HepG2 (cell line): ENCODE data around the gene EDNRA. TPM values are rescaled to one million over a fixed set of nuclear protein-coding genes. Genes with fewer than 3 reads are reported as not detected.

Source experiments
- ATAC-seq: fragments of 200-7000 bp; cut with Tn5 transposase; 3 replicates; pipeline ENCODE4 v1.9.1; 2020; ENCODE audit warnings: mild to moderate bottlenecking, moderate library complexity
- BruUV-seq: library from RNA; stranded (reverse); fragments of 400-500 nt; replicated peaks from 2 replicates; lab custom pipeline; 2021; lab: Mats Ljungman, UMichigan
- CTCF ChIA-PET: fragments of 300-600 bp; formaldehyde crosslinking; extraction: SDS; loops from one replicate; lab custom pipeline; 2021; ENCODE audit warnings: low total read pairs, inconsistent platforms, low intra/inter-chr PET ratio; lab: Yijun Ruan, JAX
- POLR2A ChIA-PET: fragments of 350-600 bp; sonication (Branson Sonifier 250); formaldehyde crosslinking; loops from one replicate; lab custom pipeline; 2020; ENCODE audit warnings: antibody characterized with exemption, inconsistent platforms; lab: Yijun Ruan, JAX
- DNase-seq: peaks from one replicate; pipeline ENCODE4 v3.0.0-alpha.2; 2015; ENCODE audit warnings: low spot score
- FAIRE-seq: peaks from 3 replicates; lab custom pipeline; 2011; peaks lifted over from hg19 to GRCh38; lab: Jason Lieb, UNC
- H2AFZ ChIP-seq: one replicate; pipeline ENCODE4 v1.6.1; 2011; ENCODE audit warnings: low read length, inconsistent platforms
- H3K27ac ChIP-seq: fragments of 300-600 bp; 3 replicates; pipeline ENCODE4 v1.8.0; 2011; ENCODE audit warnings: mixed run types, mild to moderate bottlenecking, mixed read lengths, low read length, inconsistent platforms; ENCODE audit not compliant: insufficient read depth; ENCODE audit errors: extremely low read length
- H3K27me3 ChIP-seq, 2 experiments: fragments of 200-600 bp in 1 of 2; 2 replicates in 1 of 2; 3 replicates in 1 of 2; pipeline versions ENCODE4 v1.6.0 to v1.8.0; 2011; ENCODE audit warnings: low read length in 2 of 2, mild to moderate bottlenecking in 2 of 2, moderate library complexity in 2 of 2, inconsistent platforms in 1 of 2; ENCODE audit not compliant: insufficient read depth in 2 of 2, control insufficient read depth in 1 of 2
- H3K36me3 ChIP-seq, 2 experiments: fragments of 200-600 bp in 1 of 2; replicated peaks in 1 of 2; 2 replicates in 1 of 2; 3 replicates in 1 of 2; pipeline versions ENCODE4 v1.5.1 to v1.8.0; 2011; ENCODE audit warnings: low read length in 2 of 2, inconsistent platforms in 1 of 2; ENCODE audit not compliant: insufficient read depth in 2 of 2, control insufficient read depth in 1 of 2
- H3K4me1 ChIP-seq: 2 replicates; pipeline ENCODE4 v1.5.1; 2012; ENCODE audit warnings: low read length, inconsistent platforms; ENCODE audit not compliant: insufficient read depth
- H3K4me2 ChIP-seq: 2 replicates; pipeline ENCODE4 v1.6.0; 2011; ENCODE audit warnings: low read depth, low read length, inconsistent platforms
- H3K4me3 ChIP-seq, 3 experiments: fragments of 200-600 bp in 1 of 3; sonication (generic), shearing (Covaris generic) in 1 of 3; replicated peaks in 1 of 3; 2 replicates each; pipeline ENCODE4 v1.5.1; 2011 to 2016; ENCODE audit warnings: low read length in 3 of 3, inconsistent platforms in 2 of 3, low read depth in 2 of 3, mild to moderate bottlenecking in 2 of 3, control low read depth in 1 of 3, mixed read lengths in 1 of 3; ENCODE audit not compliant: insufficient read depth in 1 of 3
- H3K79me2 ChIP-seq: one replicate; pipeline ENCODE4 v1.6.1; 2011; ENCODE audit warnings: low read length, inconsistent platforms; ENCODE audit not compliant: insufficient read depth
- H3K9ac ChIP-seq: 2 replicates; pipeline ENCODE4 v1.6.0; 2011; ENCODE audit warnings: mild to moderate bottlenecking, low read depth, low read length, inconsistent platforms; ENCODE audit not compliant: insufficient read depth
- H3K9me3 ChIP-seq: 2 replicates; pipeline ENCODE4 v1.5.1; 2012; ENCODE audit warnings: mild to moderate bottlenecking, low read length
- H4K20me1 ChIP-seq: 2 replicates; pipeline ENCODE4 v1.6.0; 2011; ENCODE audit warnings: inconsistent platforms, mild to moderate bottlenecking, low read length, moderate library complexity; ENCODE audit not compliant: insufficient read depth
- BCL6 ChIP-seq: IDR thresholded peaks from 2 replicates; pipeline ENCODE4 v1.6.1; 2016; ENCODE audit warnings: missing genetic modification reagents, missing compliant biosample characterization
- MZF1 ChIP-seq: sonication (generic); formaldehyde crosslinking; IDR thresholded peaks from 2 replicates; pipeline ENCODE4 v1.8.1; 2023; ENCODE audit warnings: mild to moderate bottlenecking, missing genetic modification reagents, borderline replicate concordance
- NCOA2 ChIP-seq: sonication (generic); formaldehyde crosslinking; IDR thresholded peaks from 2 replicates; pipeline ENCODE4 v1.8.0; 2022; ENCODE audit warnings: inconsistent platforms
- PITX1 ChIP-seq: sonication (generic); formaldehyde crosslinking; IDR thresholded peaks from 2 replicates; pipeline ENCODE4 v1.5.1; 2020; ENCODE audit warnings: mild to moderate bottlenecking, missing genetic modification reagents
- RFX3 ChIP-seq: IDR thresholded peaks from 2 replicates; pipeline ENCODE4 v1.6.1; 2016; ENCODE audit warnings: missing biosample characterization, missing genetic modification reagents
- TRIM24 ChIP-seq: sonication (generic); formaldehyde crosslinking; IDR thresholded peaks from 2 replicates; pipeline ENCODE4 v1.8.0; 2022; ENCODE audit warnings: mild to moderate bottlenecking, missing genetic modification reagents
- ZBTB39 ChIP-seq: sonication (generic); formaldehyde crosslinking; IDR thresholded peaks from 2 replicates; pipeline ENCODE4 v1.5.0; 2020; ENCODE audit warnings: missing genetic modification reagents
- ZBTB43 ChIP-seq: sonication (generic); formaldehyde crosslinking; conservative IDR thresholded peaks from 2 replicates; pipeline ENCODE4 v1.4.0; 2020; ENCODE audit warnings: missing genetic modification reagents
- ZNF124 ChIP-seq: sonication (generic); formaldehyde crosslinking; IDR thresholded peaks from 2 replicates; pipeline ENCODE4 v1.4.0; 2020; ENCODE audit warnings: missing genetic modification reagents
- ZNF354B ChIP-seq: sonication (generic); formaldehyde crosslinking; IDR thresholded peaks from 2 replicates; pipeline ENCODE4 v1.8.0; 2022; ENCODE audit warnings: mild to moderate bottlenecking, missing genetic modification reagents
- ZNF432 ChIP-seq: sonication (generic); formaldehyde crosslinking; IDR thresholded peaks from 2 replicates; pipeline ENCODE4 v1.5.0; 2020; ENCODE audit warnings: missing genetic modification reagents, mild to moderate bottlenecking, borderline replicate concordance
- ZNF550 ChIP-seq: sonication (generic); formaldehyde crosslinking; IDR thresholded peaks from 2 replicates; pipeline ENCODE4 v1.4.0; 2020; ENCODE audit warnings: mild to moderate bottlenecking, missing genetic modification reagents, borderline replicate concordance
- ZNF646 ChIP-seq: sonication (generic); formaldehyde crosslinking; IDR thresholded peaks from 2 replicates; pipeline ENCODE4 v1.9.0; 2021; ENCODE audit warnings: mild to moderate bottlenecking, missing genetic modification reagents
- ZNF75D ChIP-seq: sonication (generic); formaldehyde crosslinking; IDR thresholded peaks from 2 replicates; pipeline ENCODE4 v1.8.1; 2023; ENCODE audit warnings: missing genetic modification reagents, mild to moderate bottlenecking, borderline replicate concordance
- ZNF816 ChIP-seq: sonication (generic); formaldehyde crosslinking; IDR thresholded peaks from 2 replicates; pipeline ENCODE4 v1.8.0; 2022; ENCODE audit warnings: missing genetic modification reagents, mild to moderate bottlenecking, borderline replicate concordance
- WGBS: methylation state at CpG from one replicate; pipeline ENCODE4 v1.1.6; 2017; ENCODE audit warnings: low lambda C conversion rate; 5-methylcytosine and 5-hydroxymethylcytosine counted together
- in situ Hi-C: cut with HindIII; loops from 2 replicates; pipeline ENCODE4 v1.10.0; 2017; ENCODE audit warnings: low pct_unique_long_range_greater_than_20kb; ENCODE audit not compliant: extremely low pct_ligation_motif_present
- intact Hi-C: fragments of 100-400 bp; cut with micrococcal nuclease; formaldehyde crosslinking; loops from one replicate; pipeline ENCODE4 v1.10.0; 2022; ENCODE audit not compliant: unreplicated experiment
- polyA plus RNA-seq, 8 experiments: library from polyadenylated mRNA; depleted of rRNA in 3 of 8; stranded (reverse) in 7 of 8; unstranded in 1 of 8; fragments of >200 nt; fragmentation: Illumina TruSeq in 4 of 8; extraction: Trizol in 4 of 8; gene quantifications; 2 replicates each; pipeline versions ENCODE4 v1.2.1 to v1.2.3, GENCODE V29; 2011 to 2016; ENCODE audit warnings: low read depth in 4 of 8, missing spikeins in 1 of 8, mixed read lengths in 1 of 8; ENCODE audit not compliant: insufficient read depth in 1 of 8
- total RNA-seq, 5 experiments: library from RNA; depleted of rRNA; stranded (reverse); fragments of >200 nt; fragmentation: Illumina TruSeq; extraction: Trizol; gene quantifications; 2 replicates each; pipeline ENCODE4 v1.2.3, GENCODE V29; 2016; ENCODE audit warnings: low read depth in 1 of 5

EDNRA gene
- total and polyA plus RNA-seq, 2 of the 13 experiments (the other 11 are each of a cell fraction or from before 2014, with no cell fraction given) = not detected

GRCh38 chr4:147479786-147480185, 1.1 kb upstream of the EDNRA start:
- FAIRE-seq = no peak
- intact Hi-C loops (no loop called here), in situ Hi-C loops (no loop called here)
- Histone ChIP-seq H2AFZ (no peak overlapping the region), H3K36me3 (no peaks in the 10 kb centered on the region), H3K9ac (no peak overlapping the region), H4K20me1 (no peaks in the 10 kb centered on the region), H3K4me3 (no peak overlapping the region), H3K79me2 (no peaks in the 10 kb centered on the region), H3K4me1 (no peaks in the 10 kb centered on the region), H3K27me3 (peaks cover 2 to 26% of the 10 kb centered on the region in 2 experiments; a peak in 2 of 5 replicates), H3K4me2 (no peak overlapping the region), H3K9me3 (no peaks in the 10 kb centered on the region), H3K27ac (no peak overlapping the region)
- CTCF ChIA-PET = no interaction called here
- 16% methylated on average over 5 of the region's 5 CpGs for WGBS
- POLR2A ChIA-PET = no interaction called here
- DNase-seq = no peak
- BruUV-seq = no TSS peak
- ATAC-seq = no peak
- no peak for TF ChIP-seq MZF1 (CRISPR knock-in tag)
- no peak for TF ChIP-seq ZNF432 (CRISPR knock-in tag)
- no peak for TF ChIP-seq NCOA2 (CRISPR knock-in tag)
- TF ChIP-seq ZNF816 = no peak
- no peak for TF ChIP-seq ZNF75D
- no peak for TF ChIP-seq PITX1
- TF ChIP-seq ZBTB39 (CRISPR knock-in tag) = no peak
- TF ChIP-seq ZBTB43 = no peak
- no peak for TF ChIP-seq RFX3 (CRISPR knock-in tag)
- no peak for TF ChIP-seq ZNF646 (CRISPR knock-in tag)
- no peak for TF ChIP-seq ZNF550 (CRISPR knock-in tag)
- TF ChIP-seq BCL6 (CRISPR knock-in tag) = no peak
- no peak for TF ChIP-seq ZNF124 (CRISPR knock-in tag)
- no peak for TF ChIP-seq TRIM24 (CRISPR knock-in tag)
- TF ChIP-seq ZNF354B = no peak
